ENCODE data around the gene FXYD4.

Gene FXYD4

DNA sequence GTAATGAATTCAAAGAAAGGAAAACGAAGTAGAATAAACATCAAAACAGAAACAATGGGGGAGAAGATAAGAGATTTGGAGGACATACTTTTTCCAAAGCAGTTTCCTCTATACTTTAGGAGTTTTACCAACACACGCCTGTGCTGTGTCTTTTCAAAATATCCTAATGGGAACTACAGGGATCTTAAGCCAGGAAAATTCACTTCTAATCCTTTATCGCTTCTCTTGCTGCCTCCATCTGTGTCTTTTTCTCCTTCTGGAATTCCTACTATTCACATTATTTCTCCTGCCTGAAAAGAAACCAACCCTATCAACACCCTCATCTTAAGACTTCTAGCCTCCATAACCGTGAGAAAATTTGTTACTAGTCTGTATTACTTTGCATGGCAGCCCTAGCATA lies 30.7 kb downstream of the FXYD4 start:
- Histone ChIP-seq H3K9me3 (ENCODE audit: control insufficient read depth, insufficient read depth, low read length) (no peaks in the 10 kb centered on the region), H3K9ac (ENCODE audit: low read depth, low read length) (no peak overlapping the region), H3K36me3 (ENCODE audit: insufficient read depth, low read length) (no peaks in the 10 kb centered on the region), H3K4me1 (ENCODE audit: insufficient read depth, low read length) (peaks cover 50% of the 10 kb centered on the region)

DNA sequence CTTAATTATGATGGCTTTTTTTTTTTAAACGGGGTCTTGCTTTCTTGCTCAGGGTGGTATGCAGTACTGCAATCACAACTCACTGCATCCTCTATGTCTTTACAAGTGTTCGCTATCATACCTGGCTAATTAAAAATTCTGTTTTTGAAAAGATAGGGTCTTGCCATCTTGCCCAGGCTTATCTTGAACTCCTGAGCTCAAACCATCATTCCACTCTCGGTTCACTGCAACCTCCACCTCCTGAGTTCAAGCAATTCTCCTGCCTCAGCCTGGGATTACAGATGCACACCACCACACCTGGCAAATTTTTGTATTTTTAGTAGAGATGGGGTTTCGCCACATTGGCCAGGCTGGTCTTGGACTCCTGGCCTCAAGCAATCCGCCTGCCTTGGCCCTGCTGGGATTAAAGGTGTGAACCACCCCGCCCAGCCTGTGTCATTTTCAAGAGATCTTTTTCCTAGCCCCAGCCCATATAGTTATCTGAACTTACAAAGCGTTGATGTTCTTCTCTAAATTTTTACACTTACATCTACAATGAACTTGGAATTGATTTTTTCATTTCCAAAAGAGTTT lies 31.5 kb downstream of the FXYD4 start:
- peaks cover 50% of the 10 kb centered on the region for H3K4me1 ChIP-seq (ENCODE audit: insufficient read depth, low read length)
- H3K9me3 ChIP-seq (ENCODE audit: control insufficient read depth, insufficient read depth, low read length): no peaks in the 10 kb centered on the region
- H3K36me3 ChIP-seq (ENCODE audit: insufficient read depth, low read length): no peaks in the 10 kb centered on the region
- no peak overlapping the region for H3K9ac ChIP-seq (ENCODE audit: low read depth, low read length)

DNA sequence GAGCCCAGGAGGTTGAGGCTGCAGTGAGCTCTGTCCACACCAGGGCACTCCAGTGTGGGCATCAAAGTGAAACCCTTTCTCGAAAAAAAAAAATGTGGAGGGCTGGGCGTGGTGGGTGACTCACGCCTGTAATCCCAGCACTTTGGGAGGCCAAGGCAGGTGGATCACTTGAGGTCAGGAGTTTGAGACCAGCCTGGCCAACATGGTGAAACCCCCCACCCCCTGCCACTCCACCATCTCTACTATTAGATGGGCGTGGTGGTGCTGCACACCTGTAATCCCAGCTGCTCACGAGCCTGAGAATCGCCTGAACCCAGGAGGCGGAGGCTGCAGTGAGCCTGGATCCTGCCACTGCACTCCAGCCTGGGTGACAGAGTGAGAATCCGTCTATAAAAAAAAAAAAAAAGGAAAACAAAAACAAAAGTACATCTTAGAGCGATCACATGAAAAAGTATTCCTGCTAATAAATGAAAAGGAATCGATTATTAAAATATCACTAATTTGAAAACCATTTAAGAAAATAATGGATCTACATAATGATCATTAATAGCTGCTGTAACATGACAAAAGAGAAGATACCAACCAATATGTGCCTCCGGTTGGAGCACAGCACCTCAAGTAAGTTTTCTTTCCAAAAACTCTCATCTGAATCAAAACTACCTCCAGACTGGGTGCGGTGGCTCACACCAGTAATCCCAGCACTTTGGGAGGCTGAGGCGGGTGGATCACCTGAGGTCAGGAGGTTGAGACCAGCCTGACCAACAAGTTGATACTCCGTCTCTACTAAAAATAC lies 32.7 kb downstream of the FXYD4 start:
- Histone ChIP-seq H3K4me1 (ENCODE audit: insufficient read depth, low read length) (peaks cover 45% of the 10 kb centered on the region), H3K9me3 (ENCODE audit: control insufficient read depth, insufficient read depth, low read length) (no peaks in the 10 kb centered on the region), H3K36me3 (ENCODE audit: insufficient read depth, low read length) (no peaks in the 10 kb centered on the region), H3K9ac (ENCODE audit: low read depth, low read length) (peak overlapping the region; percentile 14; the same call in 1 of the 2 replicates)

DNA sequence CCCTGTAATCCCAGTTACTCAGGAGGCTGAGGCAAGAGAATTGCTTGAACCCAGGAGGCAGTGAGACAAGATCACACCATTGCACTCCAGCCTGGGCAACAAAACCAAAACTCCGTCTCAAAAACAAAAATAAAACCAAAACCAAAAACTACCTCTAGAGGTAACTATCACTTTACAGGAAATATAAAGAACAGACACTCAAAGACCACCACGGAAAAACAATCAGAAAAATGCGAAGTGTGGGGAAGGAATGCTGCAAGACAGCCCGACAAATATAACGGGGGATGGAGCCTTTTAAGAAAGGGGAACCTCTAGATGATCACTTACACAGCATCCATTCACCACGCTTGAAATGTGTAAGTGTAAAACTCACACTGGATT lies 33.3 kb downstream of the FXYD4 start:
- Histone ChIP-seq H3K9me3 (ENCODE audit: control insufficient read depth, insufficient read depth, low read length) (no peaks in the 10 kb centered on the region), H3K9ac (ENCODE audit: low read depth, low read length) (peak overlapping the region; percentile 14; the same call in 1 of the 2 replicates), H3K36me3 (ENCODE audit: insufficient read depth, low read length) (no peaks in the 10 kb centered on the region), H3K4me1 (ENCODE audit: insufficient read depth, low read length) (peaks cover 40% of the 10 kb centered on the region)

DNA sequence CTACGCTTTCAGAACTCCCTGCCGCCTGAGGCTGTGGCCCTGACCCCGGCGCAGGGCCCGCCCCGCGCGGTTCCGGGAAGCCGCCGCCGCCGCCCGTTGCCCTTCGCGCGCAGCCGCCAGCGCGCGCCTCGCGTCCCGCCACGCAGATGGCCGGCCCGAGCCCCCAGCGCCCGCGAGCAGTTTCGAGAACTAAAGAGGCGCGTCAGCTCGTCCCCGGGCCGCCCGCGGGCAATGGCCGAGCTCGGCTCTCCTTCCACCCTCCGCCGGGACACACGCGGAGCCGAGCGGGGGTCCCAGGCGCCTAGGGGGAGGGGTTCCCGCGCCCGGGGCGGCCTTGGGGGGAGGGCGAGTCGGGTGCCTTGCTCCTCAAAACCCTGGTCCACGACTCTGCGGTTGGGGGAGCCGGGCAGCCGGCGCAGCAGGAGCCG lies 35.7 kb downstream of the FXYD4 start:
- no peaks in the 10 kb centered on the region for H3K9me3 ChIP-seq (ENCODE audit: control insufficient read depth, insufficient read depth, low read length)
- peaks cover 26% of the 10 kb centered on the region for H3K4me1 ChIP-seq (ENCODE audit: insufficient read depth, low read length)
- peak overlapping the region; percentile 69 for H3K9ac ChIP-seq (ENCODE audit: low read depth, low read length)
- H3K36me3 ChIP-seq (ENCODE audit: insufficient read depth, low read length): no peaks in the 10 kb centered on the region

DNA sequence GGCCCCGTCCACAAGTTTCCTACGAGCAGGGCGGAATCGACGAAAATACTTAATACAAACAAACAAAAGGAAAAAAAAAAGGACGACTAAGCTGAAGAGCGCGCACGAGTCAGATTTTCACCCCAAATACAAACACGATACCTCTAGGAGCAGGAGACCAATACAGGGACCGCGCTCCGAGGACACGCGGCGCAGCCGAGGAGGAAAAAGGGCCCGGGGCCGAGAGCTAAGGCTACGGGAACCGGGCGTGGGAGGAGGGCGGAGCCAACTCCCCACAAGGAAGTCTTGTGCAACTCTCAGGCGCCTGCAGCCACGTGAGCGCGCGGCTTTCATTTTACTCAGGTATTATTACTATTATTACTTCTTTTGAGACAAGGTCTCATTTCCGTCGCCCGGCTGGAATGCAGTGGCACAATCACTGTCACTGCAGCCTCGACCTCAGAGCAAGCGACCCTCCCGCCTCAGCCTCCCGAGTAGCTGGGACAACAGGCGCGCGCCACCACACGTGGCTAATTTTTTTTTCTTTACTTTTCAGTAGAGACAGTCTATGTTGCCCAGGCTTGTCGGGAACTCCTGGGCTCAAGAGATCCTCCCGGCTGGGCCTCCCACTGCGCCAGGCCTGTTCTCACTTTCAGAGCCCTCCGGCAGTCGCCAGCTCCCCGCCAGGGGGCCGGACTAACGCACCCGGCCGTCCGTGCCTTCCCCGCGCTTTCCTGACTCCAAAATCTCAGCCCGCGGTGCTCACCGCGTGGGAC lies 36.3 kb downstream of the FXYD4 start:
- Histone ChIP-seq H3K36me3 (ENCODE audit: insufficient read depth, low read length) (no peaks in the 10 kb centered on the region), H3K4me1 (ENCODE audit: insufficient read depth, low read length) (peaks cover 25% of the 10 kb centered on the region), H3K9ac (ENCODE audit: low read depth, low read length) (peak overlapping the region; percentile 69), H3K9me3 (ENCODE audit: control insufficient read depth, insufficient read depth, low read length) (no peaks in the 10 kb centered on the region)

DNA sequence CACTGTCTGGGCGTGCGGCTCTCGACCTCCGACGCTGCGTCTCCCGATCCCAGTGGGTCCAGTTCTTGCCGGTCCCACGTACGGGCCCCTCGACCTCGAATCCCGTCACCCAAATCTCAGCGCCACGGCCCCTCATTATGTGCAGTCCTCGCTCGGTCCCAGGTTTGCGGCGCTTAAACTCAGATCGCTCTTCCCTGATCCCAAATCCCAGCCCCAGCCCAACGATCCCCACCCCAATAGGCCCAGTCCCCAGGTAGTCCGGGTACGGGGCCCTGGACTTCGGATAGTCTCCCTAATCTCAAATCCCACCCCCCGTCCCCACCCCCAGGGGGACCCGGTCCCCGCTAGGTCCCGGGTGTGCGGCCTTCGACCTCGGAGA lies 36.9 kb downstream of the FXYD4 start:
- H3K9me3 ChIP-seq (ENCODE audit: control insufficient read depth, insufficient read depth, low read length): no peaks in the 10 kb centered on the region
- peaks cover 21% of the 10 kb centered on the region for H3K4me1 ChIP-seq (ENCODE audit: insufficient read depth, low read length)
- peak overlapping the region; percentile 69 for H3K9ac ChIP-seq (ENCODE audit: low read depth, low read length)
- no peaks in the 10 kb centered on the region for H3K36me3 ChIP-seq (ENCODE audit: insufficient read depth, low read length)

DNA sequence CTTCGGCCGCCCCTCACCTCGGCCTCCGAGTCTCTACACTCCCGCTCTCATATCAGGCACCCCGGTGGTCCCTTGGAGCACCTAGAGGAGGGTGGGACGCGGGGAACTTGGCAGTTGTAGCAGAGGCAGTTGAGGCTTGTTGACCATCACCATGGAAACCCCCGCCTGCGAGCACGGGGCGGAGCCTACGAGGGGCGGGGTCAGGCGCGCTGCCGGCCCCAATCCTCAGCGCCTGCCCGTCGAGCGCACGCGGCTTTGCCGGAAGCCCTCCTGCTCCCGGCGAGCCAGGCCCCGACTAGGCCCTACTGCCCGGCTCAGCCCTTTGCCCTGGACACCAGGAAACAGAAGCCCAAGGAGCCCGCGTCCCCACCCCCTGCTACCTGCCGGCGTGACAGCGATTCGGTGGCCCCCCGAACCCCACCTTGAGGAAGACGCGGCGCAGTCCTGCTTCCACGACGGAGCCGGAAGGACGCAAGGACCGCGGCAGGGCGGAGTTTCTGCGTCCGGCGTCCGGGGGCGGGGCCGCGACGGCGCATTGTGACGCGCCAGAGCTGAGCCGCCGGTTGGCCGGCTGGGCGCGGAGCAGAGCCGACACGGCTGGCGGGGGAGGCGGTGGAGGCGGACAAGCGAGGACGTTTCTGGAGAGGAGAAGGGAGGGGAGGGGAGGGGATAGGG lies 37.4 kb downstream of the FXYD4 start, which contains the start of gene HNRNPF:
TSS of gene HNRNPF (minus strand) at position 477 of the 675 bp plus-strand sequence. CDS start 21,302 bp downstream, outside the sequence.
- peaks cover 15% of the 10 kb centered on the region; the same call in 1 of the 2 replicates for H3K4me1 ChIP-seq (ENCODE audit: insufficient read depth, low read length)

DNA sequence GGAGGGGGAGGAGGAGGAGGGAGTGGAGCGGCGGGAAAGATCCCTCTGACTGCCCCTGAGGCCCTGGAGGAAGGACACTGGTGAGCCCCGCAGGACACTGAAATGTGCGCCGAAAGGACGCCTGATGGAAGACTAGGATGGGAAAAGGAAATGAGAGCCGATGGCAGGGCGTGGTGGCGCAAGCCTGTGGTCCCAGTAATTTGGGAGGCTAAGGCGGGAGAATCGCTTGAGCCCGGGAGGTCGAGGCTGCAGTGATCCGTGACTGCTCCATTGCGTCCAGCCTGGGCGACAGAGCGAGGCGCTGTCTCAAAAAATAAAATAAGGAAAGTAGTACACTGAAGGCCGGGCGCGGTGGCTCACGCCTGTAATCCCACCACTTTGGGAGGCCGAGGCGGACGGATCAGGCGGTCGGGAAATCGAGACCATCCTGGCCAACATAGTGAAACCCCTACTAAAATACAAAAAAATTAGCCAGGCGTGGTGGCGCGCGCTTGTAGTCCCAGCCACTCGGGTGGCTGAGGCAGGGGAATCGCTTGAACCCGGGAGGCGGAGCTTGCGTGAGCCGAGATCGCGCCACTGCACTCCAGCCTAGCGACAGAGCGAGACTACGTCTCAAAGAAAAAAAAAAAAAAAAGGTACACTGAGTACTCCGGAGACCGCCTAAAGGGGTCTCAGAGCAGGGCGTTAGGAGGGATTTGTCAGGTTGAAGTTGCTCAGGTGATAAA lies 38.1 kb downstream of the FXYD4 start:
- H3K9ac ChIP-seq (ENCODE audit: low read depth, low read length): peak overlapping the region; percentile 82
- H3K9me3 ChIP-seq (ENCODE audit: control insufficient read depth, insufficient read depth, low read length): no peaks in the 10 kb centered on the region
- no peaks in the 10 kb centered on the region for H3K36me3 ChIP-seq (ENCODE audit: insufficient read depth, low read length)
- peaks cover 10% of the 10 kb centered on the region; the same call in 1 of the 2 replicates for H3K4me1 ChIP-seq (ENCODE audit: insufficient read depth, low read length)

More for the DNA sequence above, 37.4 kb downstream of the FXYD4 start, which contains the start of gene HNRNPF:
- no peaks in the 10 kb centered on the region for H3K9me3 ChIP-seq (ENCODE audit: control insufficient read depth, insufficient read depth, low read length)
- no peaks in the 10 kb centered on the region for H3K36me3 ChIP-seq (ENCODE audit: insufficient read depth, low read length)
- H3K9ac ChIP-seq (ENCODE audit: low read depth, low read length): peak within 1 kb of the TSS; percentile 82

DNA sequence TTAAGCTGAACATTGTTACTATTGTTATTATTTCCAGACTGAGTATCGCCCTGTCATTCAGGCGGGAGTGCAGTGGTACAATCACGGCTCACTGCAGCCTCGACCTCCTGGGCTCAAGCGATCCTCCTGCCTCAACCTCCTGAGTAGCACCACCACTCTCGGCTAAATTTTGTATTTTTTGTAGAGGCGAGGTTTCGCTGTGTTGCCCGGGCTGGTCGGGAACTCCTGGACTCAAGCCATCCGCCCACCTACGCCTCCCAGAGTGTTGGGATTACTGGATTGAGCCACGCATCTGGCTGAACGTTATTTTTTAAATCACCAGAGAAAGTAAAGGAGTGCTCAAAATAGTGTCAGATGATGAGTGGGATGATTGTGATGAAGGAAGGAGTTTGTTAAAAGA lies 38.9 kb downstream of the FXYD4 start:
- H3K4me1 ChIP-seq (ENCODE audit: insufficient read depth, low read length): peaks cover 6% of the 10 kb centered on the region; the same call in 1 of the 2 replicates
- no peak overlapping the region; the same call in 1 of the 2 replicates for H3K9ac ChIP-seq (ENCODE audit: low read depth, low read length)
- H3K36me3 ChIP-seq (ENCODE audit: insufficient read depth, low read length): no peaks in the 10 kb centered on the region

DNA sequence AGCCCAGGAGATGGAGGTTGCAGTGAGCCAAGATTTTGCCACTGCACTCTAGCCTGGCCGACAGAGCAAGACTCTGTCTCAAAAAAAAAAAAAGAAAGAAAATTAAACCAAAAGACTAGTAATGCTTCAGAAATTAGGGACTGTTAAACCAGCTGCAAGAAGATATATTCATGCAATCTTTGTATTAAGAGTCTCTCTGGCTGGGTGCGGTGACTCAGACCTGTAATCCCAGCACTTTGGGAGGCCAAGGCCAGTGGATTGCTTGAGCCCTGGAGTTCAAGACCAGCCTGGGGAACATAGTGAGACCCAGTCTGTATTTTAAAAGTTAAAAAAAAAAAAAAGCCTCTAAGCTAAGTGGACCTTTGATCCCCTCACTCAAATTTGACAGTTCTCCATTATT lies 40.1 kb downstream of the FXYD4 start:
- Histone ChIP-seq H3K9me3 (ENCODE audit: control insufficient read depth, insufficient read depth, low read length) (no peaks in the 10 kb centered on the region), H3K9ac (ENCODE audit: low read depth, low read length) (no peak overlapping the region), H3K36me3 (ENCODE audit: insufficient read depth, low read length) (no peaks in the 10 kb centered on the region), H3K4me1 (ENCODE audit: insufficient read depth, low read length) (no peaks in the 10 kb centered on the region)

More for the DNA sequence above, 38.9 kb downstream of the FXYD4 start:
- H3K9me3 ChIP-seq (ENCODE audit: control insufficient read depth, insufficient read depth, low read length): no peaks in the 10 kb centered on the region

DNA sequence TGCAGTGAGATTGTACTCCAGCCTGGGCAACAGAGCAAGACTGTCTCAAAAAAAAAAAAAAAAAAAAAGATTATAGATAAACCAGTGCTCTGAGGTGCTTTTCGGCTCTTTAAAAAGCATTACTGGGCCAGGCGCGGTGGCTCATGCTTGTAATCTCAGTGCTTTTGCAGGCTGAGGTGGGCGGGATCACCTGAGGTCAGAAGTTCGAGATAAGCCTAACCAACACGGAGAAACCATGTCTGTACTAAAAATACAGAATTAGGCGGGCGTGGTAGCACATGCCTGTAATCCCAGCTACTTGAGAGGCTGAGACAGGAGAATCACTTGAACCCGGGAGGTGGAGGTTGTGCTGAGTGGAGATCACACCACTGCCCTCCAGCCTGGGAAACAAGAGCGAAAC lies 44.1 kb downstream of the FXYD4 start:
- H3K36me3 ChIP-seq (ENCODE audit: insufficient read depth, low read length): no peaks in the 10 kb centered on the region
- no peaks in the 10 kb centered on the region for H3K9me3 ChIP-seq (ENCODE audit: control insufficient read depth, insufficient read depth, low read length)
- no peak overlapping the region for H3K9ac ChIP-seq (ENCODE audit: low read depth, low read length)
- no peaks in the 10 kb centered on the region for H3K4me1 ChIP-seq (ENCODE audit: insufficient read depth, low read length)

DNA sequence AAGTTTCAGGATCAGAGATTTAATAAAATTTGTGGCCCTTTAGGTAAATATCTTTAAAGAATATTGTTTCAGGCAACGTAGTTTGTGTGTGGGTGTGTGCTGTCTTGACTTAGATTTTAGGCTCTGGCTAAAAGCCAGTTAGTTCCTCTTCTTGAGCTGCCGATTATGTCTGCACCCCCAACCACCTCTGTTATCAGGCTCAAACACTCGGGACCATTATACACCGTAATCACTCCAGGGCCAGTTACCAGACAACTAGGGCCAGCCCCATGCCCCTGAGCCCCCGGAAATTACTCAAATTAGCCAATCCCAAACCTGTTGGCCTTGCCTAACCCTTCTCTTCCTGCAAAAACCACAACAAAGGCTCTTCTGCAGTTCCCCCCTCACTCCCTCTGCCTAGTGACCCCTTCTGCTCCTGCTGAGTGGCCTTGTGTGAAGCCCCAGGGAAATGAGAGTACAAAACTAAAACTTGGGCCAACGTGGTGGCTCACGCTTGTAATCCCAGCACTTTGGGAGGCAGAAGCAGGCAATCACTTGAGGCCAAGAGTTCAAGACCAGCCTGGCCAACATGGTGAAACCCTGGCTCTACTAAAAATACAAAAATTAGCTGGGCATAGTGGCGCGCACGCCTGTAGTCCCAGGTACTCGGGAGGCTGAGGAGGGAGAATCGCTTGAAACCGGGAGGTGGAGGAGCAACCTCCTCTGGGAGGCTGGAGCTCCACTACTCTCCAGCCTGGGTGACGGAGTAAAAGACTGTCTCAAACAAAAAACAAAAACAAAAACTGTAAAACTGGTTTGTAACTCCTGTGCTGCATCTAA lies 46.7 kb downstream of the FXYD4 start:
- Histone ChIP-seq H3K36me3 (ENCODE audit: insufficient read depth, low read length) (no peaks in the 10 kb centered on the region), H3K4me1 (ENCODE audit: insufficient read depth, low read length) (no peaks in the 10 kb centered on the region), H3K9ac (ENCODE audit: low read depth, low read length) (no peak overlapping the region), H3K9me3 (ENCODE audit: control insufficient read depth, insufficient read depth, low read length) (no peaks in the 10 kb centered on the region)

Measured in ES-I3 (cell line).